RWPE1 (cell line): ENCODE data around the gene SMC3.

Experiments
- CTCF ChIA-PET: fragments of 350-600 bp; sonication (Branson Sonifier 250); formaldehyde crosslinking; extraction: SDS; loops from one replicate; lab custom pipeline; 2021; lab: Yijun Ruan, JAX
- POLR2A ChIA-PET: fragments of 400-600 bp; formaldehyde crosslinking; extraction: SDS; loops from one replicate; lab custom pipeline; 2020; ENCODE audit warnings: antibody characterized with exemption; ENCODE audit not compliant: low non-redundant PET; lab: Yijun Ruan, JAX
- DNase-seq: peaks from one replicate; pipeline ENCODE4 v3.0.0; 2012; ENCODE audit warnings: low spot score
- H3K27ac ChIP-seq: fragments of 450-650 bp; 2 replicates; pipeline ENCODE4 v1.5.1; 2017
- TF ChIP-seq, protein P1 (sequence below): fragments of 450-650 bp; conservative IDR thresholded peaks from 2 replicates; pipeline ENCODE4 v1.5.1; 2017; ENCODE audit warnings: low read depth, mild to moderate bottlenecking

Gene SMC3

GRCh38 chr10:110649347-110650264, 82.1 kb downstream of the SMC3 start:
- H3K27ac ChIP-seq = no peak overlapping the region
- POLR2A ChIA-PET = no interaction called here
- CTCF ChIA-PET = interaction anchor here (0.6 to 1.6 kb wide), 4 partner anchors 18 to 52 kb away, joined by 3 to 7 read pairs (median 4); no protein-coding TSS in a partner anchor
- TF ChIP-seq, protein P1, sequence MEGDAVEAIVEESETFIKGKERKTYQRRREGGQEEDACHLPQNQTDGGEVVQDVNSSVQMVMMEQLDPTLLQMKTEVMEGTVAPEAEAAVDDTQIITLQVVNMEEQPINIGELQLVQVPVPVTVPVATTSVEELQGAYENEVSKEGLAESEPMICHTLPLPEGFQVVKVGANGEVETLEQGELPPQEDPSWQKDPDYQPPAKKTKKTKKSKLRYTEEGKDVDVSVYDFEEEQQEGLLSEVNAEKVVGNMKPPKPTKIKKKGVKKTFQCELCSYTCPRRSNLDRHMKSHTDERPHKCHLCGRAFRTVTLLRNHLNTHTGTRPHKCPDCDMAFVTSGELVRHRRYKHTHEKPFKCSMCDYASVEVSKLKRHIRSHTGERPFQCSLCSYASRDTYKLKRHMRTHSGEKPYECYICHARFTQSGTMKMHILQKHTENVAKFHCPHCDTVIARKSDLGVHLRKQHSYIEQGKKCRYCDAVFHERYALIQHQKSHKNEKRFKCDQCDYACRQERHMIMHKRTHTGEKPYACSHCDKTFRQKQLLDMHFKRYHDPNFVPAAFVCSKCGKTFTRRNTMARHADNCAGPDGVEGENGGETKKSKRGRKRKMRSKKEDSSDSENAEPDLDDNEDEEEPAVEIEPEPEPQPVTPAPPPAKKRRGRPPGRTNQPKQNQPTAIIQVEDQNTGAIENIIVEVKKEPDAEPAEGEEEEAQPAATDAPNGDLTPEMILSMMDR = no peak
- no peak for DNase-seq

GRCh38 chr10:110650265-110650668, 82.8 kb downstream of the SMC3 start:
- no peak for DNase-seq
- H3K27ac ChIP-seq = no peak overlapping the region
- ChIA-PET CTCF (no interaction called here), POLR2A (no interaction called here)
- TF ChIP-seq, protein P1 = no peak

- TF ChIP-seq, protein P1 = no peak
- POLR2A ChIA-PET = no interaction called here
- CTCF ChIA-PET = interaction anchor here (0.5 kb wide), 1 partner anchor 8 kb away, joined by 5 read pairs; no protein-coding TSS in a partner anchor
- no peak overlapping the region for H3K27ac ChIP-seq
- no peak for DNase-seq
These were observed 83.8 kb downstream of the SMC3 start for GRCh38 chr10:110651044-110651958.

GRCh38 chr10:110652475-110653118, 85.1 kb downstream of the SMC3 start:
- DNase-seq = no peak
- TF ChIP-seq, protein P1 = no peak
- CTCF ChIA-PET = interaction anchor here (0.5 to 0.6 kb wide), 2 partner anchors 31 to 328 kb away, joined by 3 to 7 read pairs; no protein-coding TSS in a partner anchor
- POLR2A ChIA-PET = no interaction called here
- H3K27ac ChIP-seq = no peak overlapping the region
